ES-I3 (cell line): Measurements from ENCODE around the gene ATP10A.

Experiments used
- H3K36me3 ChIP-seq: 2 replicates; pipeline ENCODE4 v1.6.1; 2013; ENCODE audit warnings: mild to moderate bottlenecking, low read length, control low read depth, moderate library complexity; ENCODE audit not compliant: insufficient read depth
- H3K4me1 ChIP-seq: 2 replicates; pipeline ENCODE4 v1.6.1; 2013; ENCODE audit warnings: mild to moderate bottlenecking, control low read depth, low read length; ENCODE audit not compliant: insufficient read depth
- H3K9ac ChIP-seq: 2 replicates; pipeline ENCODE4 v1.6.1; 2013; ENCODE audit warnings: low read depth, mild to moderate bottlenecking, low read length, moderate library complexity
- H3K9me3 ChIP-seq: 2 replicates; pipeline ENCODE4 v1.6.1; 2013; ENCODE audit warnings: mild to moderate bottlenecking, low read length, moderate library complexity; ENCODE audit not compliant: control insufficient read depth, insufficient read depth

Gene ATP10A, protein sequence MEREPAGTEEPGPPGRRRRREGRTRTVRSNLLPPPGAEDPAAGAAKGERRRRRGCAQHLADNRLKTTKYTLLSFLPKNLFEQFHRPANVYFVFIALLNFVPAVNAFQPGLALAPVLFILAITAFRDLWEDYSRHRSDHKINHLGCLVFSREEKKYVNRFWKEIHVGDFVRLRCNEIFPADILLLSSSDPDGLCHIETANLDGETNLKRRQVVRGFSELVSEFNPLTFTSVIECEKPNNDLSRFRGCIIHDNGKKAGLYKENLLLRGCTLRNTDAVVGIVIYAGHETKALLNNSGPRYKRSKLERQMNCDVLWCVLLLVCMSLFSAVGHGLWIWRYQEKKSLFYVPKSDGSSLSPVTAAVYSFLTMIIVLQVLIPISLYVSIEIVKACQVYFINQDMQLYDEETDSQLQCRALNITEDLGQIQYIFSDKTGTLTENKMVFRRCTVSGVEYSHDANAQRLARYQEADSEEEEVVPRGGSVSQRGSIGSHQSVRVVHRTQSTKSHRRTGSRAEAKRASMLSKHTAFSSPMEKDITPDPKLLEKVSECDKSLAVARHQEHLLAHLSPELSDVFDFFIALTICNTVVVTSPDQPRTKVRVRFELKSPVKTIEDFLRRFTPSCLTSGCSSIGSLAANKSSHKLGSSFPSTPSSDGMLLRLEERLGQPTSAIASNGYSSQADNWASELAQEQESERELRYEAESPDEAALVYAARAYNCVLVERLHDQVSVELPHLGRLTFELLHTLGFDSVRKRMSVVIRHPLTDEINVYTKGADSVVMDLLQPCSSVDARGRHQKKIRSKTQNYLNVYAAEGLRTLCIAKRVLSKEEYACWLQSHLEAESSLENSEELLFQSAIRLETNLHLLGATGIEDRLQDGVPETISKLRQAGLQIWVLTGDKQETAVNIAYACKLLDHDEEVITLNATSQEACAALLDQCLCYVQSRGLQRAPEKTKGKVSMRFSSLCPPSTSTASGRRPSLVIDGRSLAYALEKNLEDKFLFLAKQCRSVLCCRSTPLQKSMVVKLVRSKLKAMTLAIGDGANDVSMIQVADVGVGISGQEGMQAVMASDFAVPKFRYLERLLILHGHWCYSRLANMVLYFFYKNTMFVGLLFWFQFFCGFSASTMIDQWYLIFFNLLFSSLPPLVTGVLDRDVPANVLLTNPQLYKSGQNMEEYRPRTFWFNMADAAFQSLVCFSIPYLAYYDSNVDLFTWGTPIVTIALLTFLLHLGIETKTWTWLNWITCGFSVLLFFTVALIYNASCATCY (N-terminal part only)

DNA sequence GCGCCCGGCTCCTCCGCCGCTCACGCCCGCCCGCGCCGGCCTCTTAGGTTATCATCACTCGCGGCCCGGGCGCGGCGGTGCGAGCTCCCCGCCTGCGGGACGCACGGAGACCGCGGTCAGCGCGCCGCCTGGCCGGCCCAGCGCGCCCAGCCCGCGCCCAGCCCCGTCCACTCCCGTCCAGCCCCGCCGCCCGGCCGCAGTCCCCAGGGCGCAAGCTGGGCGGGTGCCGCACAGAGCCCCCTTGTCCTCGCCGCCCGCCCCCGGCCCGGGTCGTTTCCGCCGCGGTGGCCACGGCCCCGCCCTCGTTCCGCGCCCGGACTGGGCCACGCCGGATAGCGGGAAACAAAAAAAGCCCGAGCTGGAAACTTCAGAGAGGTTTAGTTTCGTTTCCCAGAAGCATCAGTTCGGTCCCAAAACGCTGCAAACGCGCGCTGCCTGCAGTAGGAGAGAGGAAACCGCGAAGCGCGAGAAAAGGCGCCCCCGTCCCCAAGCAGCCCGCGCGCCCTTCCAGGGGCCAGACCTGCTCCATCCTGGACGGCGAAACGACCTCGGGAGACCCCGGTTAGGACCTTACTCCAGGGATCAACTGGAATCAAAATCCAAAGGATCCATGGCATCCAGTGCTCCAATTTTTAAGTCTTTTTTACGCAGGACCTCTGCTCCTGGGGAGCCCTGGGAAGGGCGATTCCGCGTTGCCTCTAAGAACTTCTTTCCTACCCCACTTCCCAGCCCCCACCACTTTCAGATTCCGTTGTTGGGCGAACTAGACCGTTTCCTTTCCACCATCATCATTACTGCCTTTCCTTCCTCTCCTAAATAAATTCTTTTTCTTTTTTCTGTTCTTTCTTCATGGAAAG is at the start of gene ATP10A:
Gene ATP10A (minus strand): TSS at position 217 of the 857 bp plus-strand sequence. CDS start 231 bp downstream, outside the sequence.
- no peaks in the 10 kb centered on the region for H3K36me3 ChIP-seq
- peak within 1 kb of the TSS; percentile 58 for H3K9ac ChIP-seq
- peaks cover 7% of the 10 kb centered on the region; the same call in 1 of the 2 replicates for H3K4me1 ChIP-seq
- no peaks in the 10 kb centered on the region for H3K9me3 ChIP-seq

- Histone ChIP-seq H3K36me3 (no peaks in the 10 kb centered on the region), H3K4me1 (no peaks in the 10 kb centered on the region), H3K9me3 (no peaks in the 10 kb centered on the region), H3K9ac (no peak overlapping the region)
These were observed 48.9 kb upstream of the ATP10A start for GRCh38 chr15:25912035-25912434.

GRCh38 chr15:25910832-25911231 is 47.7 kb upstream of the ATP10A start:
- H3K4me1 ChIP-seq: no peaks in the 10 kb centered on the region
- no peak overlapping the region for H3K9ac ChIP-seq
- H3K9me3 ChIP-seq: no peaks in the 10 kb centered on the region
- H3K36me3 ChIP-seq: no peaks in the 10 kb centered on the region

DNA sequence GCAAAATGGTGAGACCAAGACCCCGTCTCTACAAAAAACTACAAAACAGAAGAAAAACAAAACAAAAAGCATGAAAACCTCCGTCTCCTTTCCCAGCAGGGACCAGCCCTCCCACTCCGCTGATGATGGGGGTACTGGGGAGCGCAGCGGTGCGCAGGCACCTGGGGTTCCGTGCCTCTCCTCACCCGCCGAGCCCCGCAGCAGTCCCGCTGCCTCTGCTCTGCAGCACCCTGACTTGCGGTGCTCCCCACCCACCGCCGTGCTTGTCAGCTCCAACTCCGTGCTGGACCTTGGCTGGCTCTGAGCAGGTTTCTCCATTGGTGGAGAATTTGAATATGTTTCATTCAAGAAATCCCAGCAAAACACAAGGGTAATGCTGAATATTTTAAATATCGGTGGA is 46.7 kb upstream of the ATP10A start:
- H3K4me1 ChIP-seq: no peaks in the 10 kb centered on the region
- no peak overlapping the region for H3K9ac ChIP-seq
- H3K9me3 ChIP-seq: no peaks in the 10 kb centered on the region
- H3K36me3 ChIP-seq: no peaks in the 10 kb centered on the region

GRCh38 chr15:25909325-25909724 is 46.2 kb upstream of the ATP10A start:
- Histone ChIP-seq H3K9ac (no peak overlapping the region), H3K36me3 (no peaks in the 10 kb centered on the region), H3K4me1 (no peaks in the 10 kb centered on the region), H3K9me3 (no peaks in the 10 kb centered on the region)

DNA sequence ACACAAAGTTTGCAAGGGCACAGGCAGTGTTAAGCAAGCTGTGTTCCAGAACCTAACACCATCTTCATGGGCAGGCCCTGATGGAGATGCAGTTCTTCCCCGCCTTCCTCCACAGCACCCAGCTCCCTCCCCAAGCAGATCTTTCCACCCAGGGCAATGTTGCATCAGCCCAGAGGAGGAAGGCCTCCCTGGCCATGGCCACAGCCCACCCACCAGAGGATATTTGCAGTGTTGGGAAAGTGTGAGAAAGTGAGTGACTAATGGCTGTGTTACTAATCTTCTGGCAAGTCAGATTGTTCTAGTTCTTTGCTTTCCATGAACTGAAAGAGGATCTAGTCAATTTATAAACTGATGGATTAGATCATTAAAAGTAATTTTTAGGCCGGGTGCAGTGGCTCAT is 42.0 kb upstream of the ATP10A start:
- H3K9me3 ChIP-seq: no peaks in the 10 kb centered on the region
- H3K9ac ChIP-seq: no peak overlapping the region
- H3K36me3 ChIP-seq: no peaks in the 10 kb centered on the region
- H3K4me1 ChIP-seq: no peaks in the 10 kb centered on the region

GRCh38 chr15:25903024-25903581 is 40.0 kb upstream of the ATP10A start:
- H3K9ac ChIP-seq: no peak overlapping the region
- no peaks in the 10 kb centered on the region for H3K9me3 ChIP-seq
- H3K36me3 ChIP-seq: no peaks in the 10 kb centered on the region
- H3K4me1 ChIP-seq: no peaks in the 10 kb centered on the region

DNA sequence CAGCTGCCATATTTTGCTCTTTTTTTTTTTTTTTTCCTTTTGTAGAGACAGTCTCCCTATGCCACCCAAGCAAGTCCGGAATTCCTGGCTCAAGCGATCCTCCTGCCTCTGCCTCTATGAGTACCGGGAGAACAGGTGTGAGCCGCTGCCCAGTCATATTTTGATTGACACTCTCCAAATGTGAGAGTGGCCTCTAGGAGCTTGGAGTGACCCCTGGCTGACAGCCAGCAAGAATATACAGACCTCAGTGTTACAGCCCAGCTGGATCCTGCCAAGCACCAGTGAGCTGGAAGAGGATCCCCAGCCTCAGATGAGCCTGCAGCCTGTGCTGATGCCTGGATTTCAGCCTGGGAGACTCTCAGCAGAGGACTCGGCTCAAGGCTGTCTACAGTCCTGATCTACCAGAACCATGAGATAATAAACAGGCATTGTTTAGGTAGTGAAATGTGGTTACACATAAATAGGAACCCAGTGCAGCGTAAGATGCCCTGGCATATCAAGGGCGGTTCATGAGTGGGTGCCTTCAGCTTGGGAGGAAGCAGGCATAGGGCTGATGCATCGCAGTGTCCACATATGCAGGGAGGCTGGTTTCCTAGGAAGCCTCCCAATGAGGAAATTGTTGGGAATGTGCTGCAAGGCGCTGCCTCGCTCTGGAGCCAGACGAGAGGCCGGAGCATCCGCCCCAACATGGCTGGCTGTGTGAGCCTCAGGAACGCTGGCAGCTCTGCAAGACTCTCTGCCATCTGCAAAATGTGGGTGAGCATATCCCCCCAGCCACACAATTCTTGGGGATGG is 38.9 kb upstream of the ATP10A start:
- Histone ChIP-seq H3K9me3 (no peaks in the 10 kb centered on the region), H3K36me3 (no peaks in the 10 kb centered on the region)

GRCh38 chr15:25900901-25901300 is 37.8 kb upstream of the ATP10A start:
- Histone ChIP-seq H3K9ac (no peak overlapping the region), H3K4me1 (no peaks in the 10 kb centered on the region)

More for the DNA sequence above, 38.9 kb upstream of the ATP10A start:
- Histone ChIP-seq H3K9ac (no peak overlapping the region), H3K4me1 (no peaks in the 10 kb centered on the region)

GRCh38 chr15:25900431-25900830 is 37.3 kb upstream of the ATP10A start:
- H3K9me3 ChIP-seq: no peaks in the 10 kb centered on the region
- H3K4me1 ChIP-seq: no peaks in the 10 kb centered on the region
- no peak overlapping the region for H3K9ac ChIP-seq

More at GRCh38 chr15:25900901-25901300, 37.8 kb upstream of the ATP10A start:
- no peaks in the 10 kb centered on the region for H3K36me3 ChIP-seq
- H3K9me3 ChIP-seq: no peaks in the 10 kb centered on the region

GRCh38 chr15:25899870-25900269 is 36.7 kb upstream of the ATP10A start:
- Histone ChIP-seq H3K9me3 (no peaks in the 10 kb centered on the region), H3K4me1 (no peaks in the 10 kb centered on the region), H3K36me3 (no peaks in the 10 kb centered on the region), H3K9ac (no peak overlapping the region)

More at GRCh38 chr15:25900431-25900830, 37.3 kb upstream of the ATP10A start:
- no peaks in the 10 kb centered on the region for H3K36me3 ChIP-seq

- H3K36me3 ChIP-seq: no peaks in the 10 kb centered on the region
- no peak overlapping the region for H3K9ac ChIP-seq
- H3K4me1 ChIP-seq: no peaks in the 10 kb centered on the region
- no peaks in the 10 kb centered on the region for H3K9me3 ChIP-seq
These were observed 34.5 kb upstream of the ATP10A start for GRCh38 chr15:25897658-25898057.
